Retinal pigment epithelial cell (primary cell): ENCODE measurements around the gene EXOC4.

Experiments
- DNase-seq: peaks from one replicate; pipeline ENCODE4 v3.0.0-alpha.2; 2010; ENCODE audit warnings: low read depth
- H3K4me3 ChIP-seq: 2 replicates; pipeline ENCODE4 v1.5.1; 2011; ENCODE audit warnings: mild to moderate bottlenecking, low read length, control low read depth, moderate library complexity
- CTCF ChIP-seq: conservative IDR thresholded peaks from 2 replicates; pipeline ENCODE4 v1.5.1; 2011; ENCODE audit warnings: low read depth, low read length, control low read depth, inconsistent platforms

EXOC4 gene

GRCh38 chr7:133854739-133855138 is 601.9 kb downstream of the EXOC4 start:
- DNase-seq, result peak; percentile 13
- no peak overlapping the region for H3K4me3 ChIP-seq
- peak; percentile 53 for TF ChIP-seq CTCF

DNA sequence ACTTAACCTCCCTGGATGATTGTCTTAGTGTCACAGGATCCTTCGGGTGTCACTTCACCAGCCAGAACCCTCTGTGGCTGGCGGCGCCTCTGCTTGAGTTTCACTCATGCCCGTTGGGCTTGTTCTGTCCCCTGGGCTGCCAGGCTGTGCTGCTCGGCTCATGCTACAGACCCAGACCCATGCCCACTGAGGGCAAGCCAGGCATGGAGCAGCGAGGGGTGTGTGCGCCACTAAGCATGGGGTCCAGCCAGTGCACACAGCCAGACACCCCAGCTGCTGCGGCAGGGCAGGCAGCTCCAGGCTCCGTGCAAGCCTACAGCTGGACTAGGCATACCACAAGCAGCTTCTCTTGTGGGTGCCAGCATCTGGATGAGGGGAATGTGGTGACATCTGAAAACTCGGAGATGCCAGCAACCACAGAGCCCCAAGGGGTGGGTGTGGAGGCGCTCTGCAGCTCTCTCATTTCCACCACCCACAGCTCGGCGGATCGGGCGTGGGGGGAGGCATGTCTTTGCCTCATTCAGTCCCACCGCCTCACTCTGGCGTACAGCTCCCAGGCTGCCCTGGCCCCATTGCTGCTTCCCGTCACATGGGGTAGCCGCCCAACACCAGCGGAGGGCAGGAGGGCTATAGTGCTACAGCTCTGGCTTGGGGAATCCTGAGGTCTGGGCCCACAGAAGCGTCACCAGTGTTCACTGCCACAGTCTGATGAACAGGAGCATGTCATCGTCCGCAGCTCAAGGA is 604.7 kb downstream of the EXOC4 start:
- no peak for TF ChIP-seq CTCF
- DNase-seq, result no peak
- no peak overlapping the region for H3K4me3 ChIP-seq

DNA sequence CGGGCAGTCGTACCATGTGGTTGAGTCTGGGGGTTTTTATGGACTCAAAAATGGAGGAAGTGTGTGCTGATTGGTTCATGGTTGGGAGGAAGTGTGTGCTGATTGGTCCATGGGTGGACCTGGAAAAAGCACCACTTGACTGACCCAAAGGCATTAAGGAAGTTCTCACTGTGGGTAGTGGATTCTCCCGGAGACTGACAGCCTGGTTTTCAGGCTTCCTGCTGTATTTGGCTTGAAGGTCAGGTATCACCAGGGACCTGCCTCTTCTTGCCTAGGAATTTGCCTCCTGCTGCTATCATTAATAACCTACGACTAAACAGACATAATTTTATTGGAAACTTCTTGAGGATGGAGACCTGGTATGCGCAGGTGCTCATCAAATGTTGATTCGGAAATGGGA is 605.4 kb downstream of the EXOC4 start:
- no peak for TF ChIP-seq CTCF
- no peak overlapping the region for H3K4me3 ChIP-seq
- no peak for DNase-seq

- TF ChIP-seq CTCF, result no peak
- no peak for DNase-seq
- H3K4me3 ChIP-seq, result no peak overlapping the region
Observed at GRCh38 chr7:133859231-133859630, 606.4 kb downstream of the EXOC4 start.

DNA sequence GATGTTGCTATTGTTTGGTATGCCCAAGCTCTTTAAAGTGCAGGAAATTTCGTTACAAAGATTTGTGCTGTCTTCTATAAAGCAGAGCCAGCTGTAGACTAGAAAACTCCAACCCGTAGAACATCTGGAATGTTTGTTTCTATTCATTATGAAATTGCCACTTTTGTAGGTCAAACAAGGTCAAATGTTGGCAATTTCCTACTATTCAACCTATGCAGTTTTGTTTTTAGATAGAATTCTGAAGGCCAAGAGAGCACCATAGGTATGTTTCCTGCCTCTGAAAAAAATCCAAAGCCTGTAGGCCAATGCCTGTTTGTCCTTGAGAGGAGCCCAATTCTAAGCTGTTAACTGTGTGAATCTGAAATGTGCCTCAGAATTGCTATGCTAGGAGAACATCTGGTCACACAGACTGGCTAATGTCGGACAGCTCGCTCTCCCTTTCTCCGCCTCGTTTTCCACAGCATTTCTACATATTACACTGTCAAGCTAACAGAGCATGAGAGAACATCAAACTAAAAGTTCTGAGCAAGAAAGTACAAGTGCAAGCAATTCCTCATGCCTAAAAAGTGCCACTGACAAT is 607.1 kb downstream of the EXOC4 start:
- TF ChIP-seq CTCF, result no peak
- no peak overlapping the region for H3K4me3 ChIP-seq
- DNase-seq, result no peak

- DNase-seq, result no peak
- TF ChIP-seq CTCF, result no peak
- no peak overlapping the region for H3K4me3 ChIP-seq
Observed at GRCh38 chr7:133860628-133861335, 607.9 kb downstream of the EXOC4 start.
